K562 (cell line): ENCODE results near the gene LZTFL1. TPM values are rescaled to one million over a fixed set of nuclear protein-coding genes. Genes with fewer than 3 reads are reported as not detected.

Experiments
- ATAC-seq: fragments of 200-7000 bp; cut with Tn5 transposase; 3 replicates; pipeline ENCODE4 v1.9.1; 2020; ENCODE audit warnings: moderate library complexity
- BruUV-seq: library from RNA; stranded (reverse); fragments of 400-500 nt; replicated peaks from 2 replicates; lab custom pipeline; 2021; lab: Mats Ljungman, UMichigan
- CTCF ChIA-PET: fragments of 300-600 bp; formaldehyde crosslinking; extraction: SDS; loops from one replicate; lab custom pipeline; 2021; ENCODE audit warnings: low intra/inter-chr PET ratio; lab: Yijun Ruan, JAX
- POLR2A ChIA-PET: fragments of 300-600, 350-650 bp; sonication (Branson Sonifier 250); formaldehyde crosslinking; extraction: SDS; loops from one replicate; lab custom pipeline; 2021; ENCODE audit warnings: antibody characterized with exemption, inconsistent platforms; lab: Yijun Ruan, JAX
- DNase-seq, 4 experiments: peaks; one replicate each; pipeline versions ENCODE4 v3.0.0 to v3.0.0-alpha.2; 2011 to 2018; ENCODE audit warnings: low spot score in 3 of 4, mixed read lengths in 3 of 4; ENCODE audit errors: extremely low read depth in 1 of 4
- FAIRE-seq: peaks from 2 replicates; lab custom pipeline; 2011; peaks lifted over from hg19 to GRCh38; lab: Jason Lieb, UNC
- H2AFZ ChIP-seq: 2 replicates; pipeline ENCODE4 v1.6.0; 2011; ENCODE audit warnings: low read depth, low read length, control low read depth, inconsistent platforms
- H3K27ac ChIP-seq: fragments of 200-600 bp; 3 replicates; pipeline ENCODE4 v1.8.0; 2011; ENCODE audit warnings: low read depth, mild to moderate bottlenecking, control low read depth, inconsistent platforms, low read length, moderate library complexity, mixed read lengths; ENCODE audit errors: extremely low read depth
- H3K27me3 ChIP-seq, 2 experiments: fragments of 300-600 bp in 1 of 2; 2 replicates in 1 of 2; 3 replicates in 1 of 2; pipeline versions ENCODE4 v1.6.0 to v1.8.0; 2011; ENCODE audit warnings: inconsistent platforms in 2 of 2, low read length in 2 of 2, mild to moderate bottlenecking in 1 of 2, mixed read lengths in 1 of 2, moderate library complexity in 1 of 2; ENCODE audit not compliant: control insufficient read depth in 2 of 2, insufficient read depth in 2 of 2
- H3K36me3 ChIP-seq: fragments of 300-600 bp; 3 replicates; pipeline ENCODE4 v1.8.0; 2011; ENCODE audit warnings: mild to moderate bottlenecking, low read length, inconsistent platforms; ENCODE audit not compliant: control insufficient read depth, insufficient read depth
- H3K4me1 ChIP-seq, 2 experiments: fragments of 200-600 bp in 1 of 2; replicated peaks in 1 of 2; 2 replicates in 1 of 2; 3 replicates in 1 of 2; pipeline versions ENCODE4 v1.5.1 to v1.8.0; 2011; ENCODE audit warnings: inconsistent platforms in 2 of 2, low read length in 2 of 2, mild to moderate bottlenecking in 1 of 2, mixed read lengths in 1 of 2, moderate library complexity in 1 of 2; ENCODE audit not compliant: control insufficient read depth in 2 of 2, insufficient read depth in 2 of 2
- H3K4me2 ChIP-seq: 2 replicates; pipeline ENCODE4 v1.6.1; 2011; ENCODE audit warnings: low read length, control low read depth, inconsistent platforms, mixed read lengths; ENCODE audit not compliant: insufficient read depth
- H3K4me3 ChIP-seq: fragments of 200-600 bp; sonication (generic), shearing (Covaris generic); 2 replicates; pipeline ENCODE4 v1.5.1; 2016; ENCODE audit warnings: control low read depth, inconsistent platforms
- H3K79me2 ChIP-seq: fragments of 200-600 bp; 3 replicates; pipeline ENCODE4 v1.8.0; 2011; ENCODE audit warnings: low read length, inconsistent platforms; ENCODE audit not compliant: control insufficient read depth, insufficient read depth
- H3K9ac ChIP-seq, 2 experiments: 2 replicates each; pipeline versions ENCODE4 v1.6.0 to v1.6.1; 2011; ENCODE audit warnings: low read depth in 2 of 2, low read length in 2 of 2, control low read depth in 1 of 2, inconsistent platforms in 1 of 2, mild to moderate bottlenecking in 1 of 2, mixed read lengths in 1 of 2; ENCODE audit not compliant: insufficient read depth in 1 of 2
- H3K9me1 ChIP-seq: one replicate; pipeline ENCODE4 v1.6.0; 2011; ENCODE audit warnings: inconsistent platforms, mild to moderate bottlenecking, low read length, moderate library complexity; ENCODE audit not compliant: control insufficient read depth, insufficient read depth
- H3K9me3 ChIP-seq: replicated peaks from 2 replicates; pipeline ENCODE4 v1.5.1; 2011; ENCODE audit warnings: low read depth, low read length, inconsistent platforms; ENCODE audit not compliant: control insufficient read depth, insufficient read depth
- H4K20me1 ChIP-seq: replicated peaks from 2 replicates; pipeline ENCODE4 v1.6.1; 2011; ENCODE audit warnings: low read length, inconsistent platforms, mixed read lengths; ENCODE audit not compliant: control insufficient read depth, insufficient read depth
- KDM2B ChIP-seq: fragments of 250-450 bp; sonication (Bioruptor Pico); IDR thresholded peaks from 2 replicates; pipeline ENCODE4 v1.8.0; 2021; ENCODE audit warnings: mild to moderate bottlenecking, moderate library complexity
- SAFB2 ChIP-seq: fragments of 200-400 bp; formaldehyde crosslinking; IDR thresholded peaks from 2 replicates; pipeline ENCODE4 v1.6.1; 2018; ENCODE audit warnings: borderline replicate concordance, low read length, low read depth, moderate library complexity; ENCODE audit not compliant: severe bottlenecking
- SIN3B ChIP-seq: fragments of 450-650 bp; IDR thresholded peaks from 2 replicates; pipeline ENCODE4 v1.6.1; 2017; ENCODE audit warnings: low read depth, mild to moderate bottlenecking, moderate library complexity
- STAG1 ChIP-seq: sonication (generic); formaldehyde crosslinking; IDR thresholded peaks from 2 replicates; pipeline ENCODE4 v1.5.0; 2020; ENCODE audit warnings: missing genetic modification reagents, borderline replicate concordance
- ZNF76 ChIP-seq: fragments of 250-450 bp; sonication (Bioruptor Pico); IDR thresholded peaks from 2 replicates; pipeline ENCODE4 v1.4.0; 2020; ENCODE audit warnings: mild to moderate bottlenecking, moderate library complexity, borderline replicate concordance
- WGBS: fragments of 100-300 bp; shearing (Covaris generic); methylation state at CpG from one replicate; pipeline ENCODE4 v1.1.6; 2016; ENCODE audit warnings: low coverage, mixed read lengths; ENCODE audit not compliant: insufficient coverage; ENCODE audit errors: missing lambda C conversion rate; 5-methylcytosine and 5-hydroxymethylcytosine counted together
- in situ Hi-C: fragments of 300-500 bp; cut with MboI; formaldehyde crosslinking; loops from 4 replicates; pipeline ENCODE4 v1.15.0; 2018; ENCODE audit warnings: inconsistent platforms, mixed read lengths
- intact Hi-C: fragments of 100-400 bp; cut with micrococcal nuclease; formaldehyde crosslinking; loops from 2 replicates; pipeline ENCODE4 v1.14.2; 2022
- polyA plus RNA-seq, 8 experiments: library from polyadenylated mRNA; depleted of rRNA in 4 of 8; stranded (reverse) in 5 of 8; unstranded in 3 of 8; fragments of >200 nt; fragmentation: Nextera tagmentation in 2 of 8; fragmentation: Illumina TruSeq in 1 of 8; extraction: Ambion mirVana in 2 of 8; extraction: Trizol in 1 of 8; gene quantifications; 2 replicates each; pipeline versions ENCODE4 v1.2.1 to v1.2.3, GENCODE V29; 2011 to 2014; ENCODE audit warnings: inconsistent platforms in 1 of 8, missing spikeins in 1 of 8
- total RNA-seq, 7 experiments: library from RNA; depleted of rRNA in 6 of 7; stranded (reverse); fragments of >200 nt in 6 of 7; fragmentation: Illumina TruSeq in 2 of 7; extraction: Trizol in 2 of 7; gene quantifications; 2 replicates each; pipeline versions ENCODE4 v1.2.1 to v1.2.3, GENCODE V29; 2011 to 2021; ENCODE audit warnings: low replicate concordance in 1 of 7
- TF ChIP-seq, protein P1 (sequence below): sonication (generic); formaldehyde crosslinking; IDR thresholded peaks from 2 replicates; pipeline ENCODE4 v1.8.1; 2022; ENCODE audit warnings: missing genetic modification reagents

Gene LZTFL1
- total and polyA plus RNA-seq, 9 of the 15 experiments (the other 6 are each of a cell fraction or from before 2014, with no cell fraction given), result 10.7 to 33.7 (median 15.3) TPM

DNA sequence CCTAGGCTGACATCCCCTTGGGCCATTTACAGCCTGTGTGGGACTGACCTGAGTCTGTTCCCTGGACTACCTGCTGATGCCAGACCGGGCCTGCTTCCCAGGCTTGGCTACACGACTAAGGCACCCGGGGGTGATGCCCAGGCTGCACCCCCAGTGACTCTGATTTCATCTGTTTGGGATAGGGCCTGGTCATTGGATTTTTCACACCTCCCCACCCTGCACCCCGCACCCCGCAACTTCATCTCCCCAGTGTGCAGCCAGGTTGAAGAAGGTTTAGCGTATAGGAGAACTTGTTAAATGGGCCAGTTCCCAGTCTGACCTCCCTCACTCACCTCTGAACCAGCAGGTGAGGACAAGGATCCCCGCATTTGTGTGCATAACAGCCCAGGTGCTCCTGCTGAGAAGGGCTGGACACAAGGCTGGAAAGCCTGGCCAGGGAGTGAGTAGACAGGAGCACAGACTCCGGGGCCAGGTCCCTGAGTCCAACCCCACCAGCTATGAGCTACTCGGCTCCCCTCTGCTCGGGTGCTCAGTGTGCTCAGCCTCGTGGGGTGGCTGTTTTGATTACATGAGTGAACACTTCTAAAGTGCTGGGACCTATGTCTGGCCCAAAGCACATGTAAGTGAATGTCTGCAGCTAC is 64.1 kb downstream of the LZTFL1 start (continued):
- TF ChIP-seq, protein P1, sequence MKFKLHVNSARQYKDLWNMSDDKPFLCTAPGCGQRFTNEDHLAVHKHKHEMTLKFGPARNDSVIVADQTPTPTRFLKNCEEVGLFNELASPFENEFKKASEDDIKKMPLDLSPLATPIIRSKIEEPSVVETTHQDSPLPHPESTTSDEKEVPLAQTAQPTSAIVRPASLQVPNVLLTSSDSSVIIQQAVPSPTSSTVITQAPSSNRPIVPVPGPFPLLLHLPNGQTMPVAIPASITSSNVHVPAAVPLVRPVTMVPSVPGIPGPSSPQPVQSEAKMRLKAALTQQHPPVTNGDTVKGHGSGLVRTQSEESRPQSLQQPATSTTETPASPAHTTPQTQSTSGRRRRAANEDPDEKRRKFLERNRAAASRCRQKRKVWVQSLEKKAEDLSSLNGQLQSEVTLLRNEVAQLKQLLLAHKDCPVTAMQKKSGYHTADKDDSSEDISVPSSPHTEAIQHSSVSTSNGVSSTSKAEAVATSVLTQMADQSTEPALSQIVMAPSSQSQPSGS (CRISPR knock-in tag), result no peak
- TF ChIP-seq ZNF76 (CRISPR knock-in tag) (no peak), KDM2B (CRISPR knock-in tag) (no peak), SAFB2 (no peak)

DNA sequence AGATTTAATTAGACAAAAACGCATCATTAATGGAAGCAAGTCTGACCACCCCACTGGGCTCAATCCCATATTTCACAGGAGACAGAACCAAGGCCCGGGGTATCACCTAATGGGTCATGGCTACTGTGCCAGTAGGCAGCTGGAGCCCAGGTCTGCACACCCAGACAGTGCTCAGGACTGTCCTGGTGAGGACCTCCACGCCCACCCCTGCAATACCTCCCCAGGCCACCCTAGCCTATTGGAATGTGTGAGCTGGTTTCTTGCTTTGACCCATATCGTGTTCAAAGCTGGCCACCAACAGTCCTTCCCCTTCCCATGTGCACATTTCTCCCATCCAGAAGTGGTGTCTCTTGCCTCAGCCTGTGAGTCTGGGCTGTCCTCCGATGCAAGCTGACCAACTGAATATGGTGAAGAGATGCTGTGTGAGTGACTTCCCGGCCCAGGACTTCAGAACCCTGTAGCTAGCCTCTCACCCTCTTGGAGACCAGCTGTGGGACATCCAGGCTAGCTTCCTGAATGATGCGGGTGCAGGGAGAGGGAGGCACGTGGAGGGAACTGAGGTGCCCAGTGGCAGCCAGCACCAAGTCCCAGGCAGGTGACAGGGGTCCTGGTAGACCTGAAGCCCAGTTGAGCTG is 64.7 kb downstream of the LZTFL1 start:
- H3K36me3 ChIP-seq, result no peaks in the 10 kb centered on the region
- H4K20me1 ChIP-seq, result no peaks in the 10 kb centered on the region; the same call in 1 of the 2 replicates
- CTCF ChIA-PET, result no interaction called here
- no peak overlapping the region for H2AFZ ChIP-seq
- no TSS peak for BruUV-seq
- peaks cover 45 to 83% of the 10 kb centered on the region in 2 experiments for H3K27me3 ChIP-seq
- in situ Hi-C loops, result no loop called here
- TF ChIP-seq SIN3B, result no peak
- TF ChIP-seq STAG1 (CRISPR knock-in tag), result peak; percentile 27; the same call in 1 of the 2 replicates
- TF ChIP-seq, all 486 proteins: peak for 1
- H3K27ac ChIP-seq, result no peak overlapping the region
- H3K4me2 ChIP-seq, result no peak overlapping the region
- H3K79me2 ChIP-seq, result no peaks in the 10 kb centered on the region
- WGBS, result 1% methylated on average over 8 of the region's 8 CpGs
- no peaks in the 10 kb centered on the region for H3K9me1 ChIP-seq
- POLR2A ChIA-PET, result interaction anchor here (1.1 to 1.3 kb wide), 3 partner anchors 14 to 59 kb away, joined by 4 to 5 read pairs (median 4); no protein-coding TSS in a partner anchor
- no peak overlapping the region for H3K9ac ChIP-seq
- intact Hi-C loops, result no loop called here
- FAIRE-seq, result no peak
- H3K4me1 ChIP-seq, result peaks cover 0 to 9% of the 10 kb centered on the region in 2 experiments; a peak in 1 of 5 replicates
- peak; percentile 21; the same call in 1 of the 3 replicates for ATAC-seq
- no peaks in the 10 kb centered on the region for H3K9me3 ChIP-seq
- DNase-seq, result no peak
- no peak overlapping the region for H3K4me3 ChIP-seq
